HepG2 (cell line): ENCODE results near the gene PPP3R1. TPM values are rescaled to one million over a fixed set of nuclear protein-coding genes. Genes with fewer than 3 reads are reported as not detected.

Source experiments
- ATAC-seq: fragments of 200-7000 bp; cut with Tn5 transposase; 3 replicates; pipeline ENCODE4 v1.9.1; 2020; ENCODE audit warnings: mild to moderate bottlenecking, moderate library complexity
- BruUV-seq: library from RNA; stranded (reverse); fragments of 400-500 nt; replicated peaks from 2 replicates; lab custom pipeline; 2021; lab: Mats Ljungman, UMichigan
- CTCF ChIA-PET: fragments of 300-600 bp; formaldehyde crosslinking; extraction: SDS; loops from one replicate; lab custom pipeline; 2021; ENCODE audit warnings: low total read pairs, inconsistent platforms, low intra/inter-chr PET ratio; lab: Yijun Ruan, JAX
- POLR2A ChIA-PET: fragments of 350-600 bp; sonication (Branson Sonifier 250); formaldehyde crosslinking; loops from one replicate; lab custom pipeline; 2020; ENCODE audit warnings: antibody characterized with exemption, inconsistent platforms; lab: Yijun Ruan, JAX
- DNase-seq: peaks from one replicate; pipeline ENCODE4 v3.0.0-alpha.2; 2015; ENCODE audit warnings: low spot score
- FAIRE-seq: peaks from 3 replicates; lab custom pipeline; 2011; peaks lifted over from hg19 to GRCh38; lab: Jason Lieb, UNC
- H2AFZ ChIP-seq: one replicate; pipeline ENCODE4 v1.6.1; 2011; ENCODE audit warnings: low read length, inconsistent platforms
- H3K27ac ChIP-seq: fragments of 300-600 bp; 3 replicates; pipeline ENCODE4 v1.8.0; 2011; ENCODE audit warnings: mixed run types, mild to moderate bottlenecking, mixed read lengths, low read length, inconsistent platforms; ENCODE audit not compliant: insufficient read depth; ENCODE audit errors: extremely low read length
- H3K27me3 ChIP-seq, 2 experiments: fragments of 200-600 bp in 1 of 2; 2 replicates in 1 of 2; 3 replicates in 1 of 2; pipeline versions ENCODE4 v1.6.0 to v1.8.0; 2011; ENCODE audit warnings: low read length in 2 of 2, mild to moderate bottlenecking in 2 of 2, moderate library complexity in 2 of 2, inconsistent platforms in 1 of 2; ENCODE audit not compliant: insufficient read depth in 2 of 2, control insufficient read depth in 1 of 2
- H3K36me3 ChIP-seq, 2 experiments: fragments of 200-600 bp in 1 of 2; replicated peaks in 1 of 2; 2 replicates in 1 of 2; 3 replicates in 1 of 2; pipeline versions ENCODE4 v1.5.1 to v1.8.0; 2011; ENCODE audit warnings: low read length in 2 of 2, inconsistent platforms in 1 of 2; ENCODE audit not compliant: insufficient read depth in 2 of 2, control insufficient read depth in 1 of 2
- H3K4me1 ChIP-seq: 2 replicates; pipeline ENCODE4 v1.5.1; 2012; ENCODE audit warnings: low read length, inconsistent platforms; ENCODE audit not compliant: insufficient read depth
- H3K4me2 ChIP-seq: 2 replicates; pipeline ENCODE4 v1.6.0; 2011; ENCODE audit warnings: low read depth, low read length, inconsistent platforms
- H3K4me3 ChIP-seq, 3 experiments: fragments of 200-600 bp in 1 of 3; sonication (generic), shearing (Covaris generic) in 1 of 3; replicated peaks in 1 of 3; 2 replicates each; pipeline ENCODE4 v1.5.1; 2011 to 2016; ENCODE audit warnings: low read length in 3 of 3, inconsistent platforms in 2 of 3, low read depth in 2 of 3, mild to moderate bottlenecking in 2 of 3, control low read depth in 1 of 3, mixed read lengths in 1 of 3; ENCODE audit not compliant: insufficient read depth in 1 of 3
- H3K79me2 ChIP-seq: one replicate; pipeline ENCODE4 v1.6.1; 2011; ENCODE audit warnings: low read length, inconsistent platforms; ENCODE audit not compliant: insufficient read depth
- H3K9ac ChIP-seq: 2 replicates; pipeline ENCODE4 v1.6.0; 2011; ENCODE audit warnings: mild to moderate bottlenecking, low read depth, low read length, inconsistent platforms; ENCODE audit not compliant: insufficient read depth
- H3K9me3 ChIP-seq: 2 replicates; pipeline ENCODE4 v1.5.1; 2012; ENCODE audit warnings: mild to moderate bottlenecking, low read length
- H4K20me1 ChIP-seq: 2 replicates; pipeline ENCODE4 v1.6.0; 2011; ENCODE audit warnings: inconsistent platforms, mild to moderate bottlenecking, low read length, moderate library complexity; ENCODE audit not compliant: insufficient read depth
- AHR ChIP-seq: IDR thresholded peaks from 2 replicates; pipeline ENCODE4 v1.6.1; 2018; ENCODE audit warnings: missing genetic modification reagents, missing compliant biosample characterization
- ATF7 ChIP-seq, 2 experiments: fragments of 450-650 bp in 1 of 2; sonication (generic) in 1 of 2; formaldehyde crosslinking in 1 of 2; IDR thresholded peaks; 2 replicates each; pipeline versions ENCODE4 v1.4.0 to v1.6.1; 2016 to 2020; ENCODE audit warnings: antibody characterized with exemption in 1 of 2, mild to moderate bottlenecking in 1 of 2, missing genetic modification reagents in 1 of 2
- CCAR2 ChIP-seq: fragments of 200-400 bp; formaldehyde crosslinking; optimal IDR thresholded peaks from 2 replicates; pipeline ENCODE3; 2018; ENCODE audit warnings: low read depth, mild to moderate bottlenecking, low read length, moderate library complexity
- CEBPB ChIP-seq: IDR thresholded peaks from 2 replicates; pipeline ENCODE4 v1.6.1; 2011; ENCODE audit warnings: low read depth, low read length, improper control_type of control experiment, borderline replicate concordance
- CEBPG ChIP-seq: IDR thresholded peaks from 2 replicates; pipeline ENCODE4 v1.6.1; 2016
- E2F1 ChIP-seq: sonication (generic); formaldehyde crosslinking; IDR thresholded peaks from 2 replicates; pipeline ENCODE4 v1.5.0; 2020; ENCODE audit warnings: missing genetic modification reagents
- FLYWCH1 ChIP-seq: sonication (generic); formaldehyde crosslinking; IDR thresholded peaks from 2 replicates; pipeline ENCODE4 v1.8.1; 2023; ENCODE audit warnings: mild to moderate bottlenecking, missing genetic modification reagents
- HDAC1 ChIP-seq: sonication (generic); formaldehyde crosslinking; IDR thresholded peaks from 2 replicates; pipeline ENCODE4 v1.5.1; 2020; ENCODE audit warnings: mild to moderate bottlenecking, missing genetic modification reagents
- KDM2A ChIP-seq: sonication (generic); formaldehyde crosslinking; IDR thresholded peaks from 2 replicates; pipeline ENCODE4 v1.4.0; 2020; ENCODE audit warnings: low read depth, missing genetic modification reagents, borderline replicate concordance
- KLF15 ChIP-seq: sonication (generic); formaldehyde crosslinking; IDR thresholded peaks from 2 replicates; pipeline ENCODE4 v1.8.1; 2023; ENCODE audit warnings: borderline replicate concordance, mild to moderate bottlenecking, inconsistent platforms, missing genetic modification reagents, mixed read lengths
- MAFG ChIP-seq: sonication (generic); formaldehyde crosslinking; IDR thresholded peaks from 2 replicates; pipeline ENCODE4 v1.5.1; 2020; ENCODE audit warnings: mild to moderate bottlenecking, missing genetic modification reagents
- MEF2D ChIP-seq: sonication (generic); formaldehyde crosslinking; IDR thresholded peaks from 2 replicates; pipeline ENCODE4 v1.5.1; 2020; ENCODE audit warnings: mild to moderate bottlenecking, missing genetic modification reagents
- MIXL1 ChIP-seq: IDR thresholded peaks from 2 replicates; pipeline ENCODE4 v1.6.1; 2016
- MTA1 ChIP-seq: sonication (generic); formaldehyde crosslinking; IDR thresholded peaks from 2 replicates; pipeline ENCODE4 v1.4.0; 2020; ENCODE audit warnings: missing genetic modification reagents, mild to moderate bottlenecking, borderline replicate concordance
- NCOA2 ChIP-seq: sonication (generic); formaldehyde crosslinking; IDR thresholded peaks from 2 replicates; pipeline ENCODE4 v1.8.0; 2022; ENCODE audit warnings: inconsistent platforms
- NFIB ChIP-seq: sonication (generic); formaldehyde crosslinking; IDR thresholded peaks from 2 replicates; pipeline ENCODE4 v1.9.0; 2021; ENCODE audit warnings: missing genetic modification reagents, mild to moderate bottlenecking, borderline replicate concordance
- RAD51 ChIP-seq: fragments of 450-650 bp; IDR thresholded peaks from 2 replicates; pipeline ENCODE4 v1.6.1; 2016; ENCODE audit warnings: borderline replicate concordance
- SMYD3 ChIP-seq: sonication (generic); formaldehyde crosslinking; IDR thresholded peaks from 2 replicates; pipeline ENCODE4 v1.8.1; 2023; ENCODE audit warnings: mild to moderate bottlenecking, missing genetic modification reagents
- U2AF2 ChIP-seq: fragments of 200-400 bp; formaldehyde crosslinking; IDR thresholded peaks from 2 replicates; pipeline ENCODE4 v1.6.1; 2017; ENCODE audit warnings: low read depth, mild to moderate bottlenecking, low read length
- ZNF24 ChIP-seq: fragments of 450-650 bp; IDR thresholded peaks from 2 replicates; pipeline ENCODE4 v1.6.1; 2017; ENCODE audit warnings: antibody characterized with exemption, mild to moderate bottlenecking
- ZNF749 ChIP-seq: sonication (generic); formaldehyde crosslinking; IDR thresholded peaks from 2 replicates; pipeline ENCODE4 v1.8.0; 2022; ENCODE audit warnings: mild to moderate bottlenecking, missing genetic modification reagents, moderate library complexity, borderline replicate concordance
- ZNF792 ChIP-seq: IDR thresholded peaks from 2 replicates; pipeline ENCODE4 v1.6.1; 2016
- WGBS: methylation state at CpG from one replicate; pipeline ENCODE4 v1.1.6; 2017; ENCODE audit warnings: low lambda C conversion rate; 5-methylcytosine and 5-hydroxymethylcytosine counted together
- in situ Hi-C: cut with HindIII; loops from 2 replicates; pipeline ENCODE4 v1.10.0; 2017; ENCODE audit warnings: low pct_unique_long_range_greater_than_20kb; ENCODE audit not compliant: extremely low pct_ligation_motif_present
- intact Hi-C: fragments of 100-400 bp; cut with micrococcal nuclease; formaldehyde crosslinking; loops from one replicate; pipeline ENCODE4 v1.10.0; 2022; ENCODE audit not compliant: unreplicated experiment
- polyA plus RNA-seq, 8 experiments: library from polyadenylated mRNA; depleted of rRNA in 3 of 8; stranded (reverse) in 7 of 8; unstranded in 1 of 8; fragments of >200 nt; fragmentation: Illumina TruSeq in 4 of 8; extraction: Trizol in 4 of 8; gene quantifications; 2 replicates each; pipeline versions ENCODE4 v1.2.1 to v1.2.3, GENCODE V29; 2011 to 2016; ENCODE audit warnings: low read depth in 4 of 8, missing spikeins in 1 of 8, mixed read lengths in 1 of 8; ENCODE audit not compliant: insufficient read depth in 1 of 8
- total RNA-seq, 5 experiments: library from RNA; depleted of rRNA; stranded (reverse); fragments of >200 nt; fragmentation: Illumina TruSeq; extraction: Trizol; gene quantifications; 2 replicates each; pipeline ENCODE4 v1.2.3, GENCODE V29; 2016; ENCODE audit warnings: low read depth in 1 of 5
- TF ChIP-seq, protein P1 (sequence below): sonication (generic); formaldehyde crosslinking; IDR thresholded peaks from 2 replicates; pipeline ENCODE4 v1.4.0; 2020; ENCODE audit warnings: missing genetic modification reagents

PPP3R1 gene
- total and polyA plus RNA-seq, 2 of the 13 experiments (the other 11 are each of a cell fraction or from before 2014, with no cell fraction given), result 11.6 to 25.7 TPM

DNA sequence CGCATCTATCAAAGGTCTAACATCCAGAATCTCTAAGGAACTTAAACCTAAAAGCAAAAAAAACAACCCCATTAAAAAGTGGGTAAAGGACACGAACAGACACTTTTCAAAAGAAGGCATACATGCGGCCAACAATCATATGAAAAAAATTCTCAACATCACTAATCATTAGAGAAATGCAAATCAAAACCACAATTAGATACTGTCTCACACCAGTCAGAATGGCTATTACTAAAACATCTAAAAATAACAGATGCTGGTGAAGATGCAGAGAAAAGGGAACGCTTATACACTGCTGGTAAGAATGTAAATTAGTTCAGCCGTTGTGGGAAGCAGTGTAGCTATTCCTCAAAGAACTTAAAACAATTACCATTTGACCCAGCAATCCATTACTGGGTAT lies 38.0 kb downstream of the PPP3R1 start:
- 97% methylated on average over 5 of the region's 5 CpGs for WGBS
- H3K9ac ChIP-seq, result no peak overlapping the region
- H3K4me3 ChIP-seq, result no peak overlapping the region
- FAIRE-seq, result no peak
- H3K27ac ChIP-seq, result no peak overlapping the region
- ATAC-seq, result no peak
- H4K20me1 ChIP-seq, result peaks cover 33% of the 10 kb centered on the region; the same call in 1 of the 2 replicates
- ChIA-PET CTCF (no interaction called here), POLR2A (no interaction called here)
- no peaks in the 10 kb centered on the region for H3K27me3 ChIP-seq
- BruUV-seq, result no TSS peak
- DNase-seq, result no peak
- H3K79me2 ChIP-seq, result peaks cover 98% of the 10 kb centered on the region
- H3K9me3 ChIP-seq, result no peaks in the 10 kb centered on the region
- intact Hi-C loops, result no loop called here
- TF ChIP-seq MEF2D (CRISPR knock-in tag) (no peak), MTA1 (CRISPR knock-in tag) (no peak), CEBPG (CRISPR knock-in tag) (no peak), ATF7 (IDR thresholded peaks at IDR 0.05) (no peak), ATF7 (CRISPR knock-in tag; IDR thresholded peaks at IDR 0.05) (no peak), FLYWCH1 (CRISPR knock-in tag) (no peak), KLF15 (CRISPR knock-in tag) (no peak), NCOA2 (CRISPR knock-in tag) (no peak), CEBPB (no peak), MIXL1 (no peak), RAD51 (no peak), NFIB (CRISPR knock-in tag) (no peak)
- no peak overlapping the region for H3K4me2 ChIP-seq
- in situ Hi-C loops, result no loop called here
- H3K36me3 ChIP-seq, result peaks cover 4 to 26% of the 10 kb centered on the region in 2 experiments; a peak in 4 of 5 replicates
- H3K4me1 ChIP-seq, result peaks cover 22% of the 10 kb centered on the region
- H2AFZ ChIP-seq, result no peak overlapping the region

DNA sequence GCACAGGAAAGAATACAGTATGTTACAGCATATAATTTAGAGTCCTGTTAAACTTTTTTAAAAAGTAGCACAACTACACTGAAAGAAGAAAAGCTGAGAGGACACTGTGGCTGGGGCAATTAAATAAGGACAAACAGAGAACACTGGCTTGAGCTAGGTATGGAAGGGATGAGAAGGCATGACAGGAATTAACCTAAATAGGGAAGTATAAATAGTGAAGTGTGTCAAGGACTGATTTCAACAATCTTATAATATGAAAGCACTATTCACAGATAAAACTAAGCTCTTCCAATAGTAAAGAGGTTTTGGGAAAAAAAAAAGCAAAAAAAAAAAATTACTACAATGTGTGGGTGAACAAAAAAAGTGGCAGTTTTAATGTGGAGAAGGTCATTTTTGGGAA lies 45.5 kb downstream of the PPP3R1 start:
- Histone ChIP-seq H3K9ac (no peak overlapping the region), H3K4me2 (no peak overlapping the region), H3K9me3 (no peaks in the 10 kb centered on the region), H2AFZ (no peak overlapping the region), H3K36me3 (peaks cover 0 to 7% of the 10 kb centered on the region in 2 experiments; a peak in 1 of 5 replicates), H3K4me3 (no peak overlapping the region), H3K27me3 (no peaks in the 10 kb centered on the region), H3K27ac (no peak overlapping the region), H3K4me1 (peaks cover 12% of the 10 kb centered on the region), H4K20me1 (peaks cover 6% of the 10 kb centered on the region; the same call in 1 of the 2 replicates), H3K79me2 (peaks cover 80% of the 10 kb centered on the region)
- ChIA-PET CTCF (no interaction called here), POLR2A (no interaction called here)
- intact Hi-C loops (no loop called here), in situ Hi-C loops (no loop called here)
- no TSS peak for BruUV-seq
- DNase-seq (no peak), FAIRE-seq (no peak), ATAC-seq (no peak)
- TF ChIP-seq SMYD3 (CRISPR knock-in tag) (no peak), CCAR2 (no peak), AHR (no peak), ZNF24 (no peak), MAFG (no peak), U2AF2 (no peak), ZNF749 (CRISPR knock-in tag) (no peak), ZNF792 (CRISPR knock-in tag) (no peak), KDM2A (CRISPR knock-in tag) (no peak), E2F1 (CRISPR knock-in tag) (no peak), HDAC1 (no peak)
- TF ChIP-seq, protein P1, sequence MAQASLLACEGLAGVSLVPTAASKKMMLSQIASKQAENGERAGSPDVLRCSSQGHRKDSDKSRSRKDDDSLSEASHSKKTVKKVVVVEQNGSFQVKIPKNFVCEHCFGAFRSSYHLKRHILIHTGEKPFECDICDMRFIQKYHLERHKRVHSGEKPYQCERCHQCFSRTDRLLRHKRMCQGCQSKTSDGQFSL (CRISPR knock-in tag), result no peak
